AG09309 (cell line): Measurements from ENCODE around the gene GTF3C1.

ENCODE experiments used
- DNase-seq: peaks from one replicate; pipeline ENCODE4 v3.0.0-alpha.2; 2010; ENCODE audit warnings: low read depth
- H3K4me3 ChIP-seq: 2 replicates; pipeline ENCODE4 v1.5.1; 2011; ENCODE audit warnings: mild to moderate bottlenecking, low read depth, low read length, moderate library complexity; ENCODE audit not compliant: control insufficient read depth
- CTCF ChIP-seq: IDR thresholded peaks from 2 replicates; pipeline ENCODE4 v1.5.1; 2011; ENCODE audit warnings: mild to moderate bottlenecking, low read depth, low read length, inconsistent platforms; ENCODE audit not compliant: insufficient read depth, control insufficient read depth; ENCODE audit errors: missing control alignments

GTF3C1 gene

GRCh38 chr16:27517664-27518063 is 32.0 kb downstream of the GTF3C1 start:
- DNase-seq = no peak
- TF ChIP-seq CTCF = no peak
- no peak overlapping the region for H3K4me3 ChIP-seq

GRCh38 chr16:27516365-27516764 is 33.3 kb downstream of the GTF3C1 start:
- H3K4me3 ChIP-seq = no peak overlapping the region
- TF ChIP-seq CTCF = no peak
- no peak for DNase-seq

- H3K4me3 ChIP-seq = no peak overlapping the region
- no peak for DNase-seq
- TF ChIP-seq CTCF = peak; percentile 65
Observed at GRCh38 chr16:27515874-27516353, 33.8 kb downstream of the GTF3C1 start.

GRCh38 chr16:27514806-27515205 is 34.9 kb downstream of the GTF3C1 start:
- no peak for DNase-seq
- H3K4me3 ChIP-seq = no peak overlapping the region
- no peak for TF ChIP-seq CTCF

- no peak overlapping the region for H3K4me3 ChIP-seq
- DNase-seq = no peak
- TF ChIP-seq CTCF = no peak
Observed at GRCh38 chr16:27511657-27512448, 37.9 kb downstream of the GTF3C1 start.

GRCh38 chr16:27508476-27508875 is 41.2 kb downstream of the GTF3C1 start:
- H3K4me3 ChIP-seq = no peak overlapping the region

More at GRCh38 chr16:27508476-27508875, 41.2 kb downstream of the GTF3C1 start:
- TF ChIP-seq CTCF = no peak
- no peak for DNase-seq
